Right atrium auricular region (tissue), 2 donors: ENCODE measurements around the gene AKR7A2. TPM values are rescaled to one million over a fixed set of nuclear protein-coding genes. Genes with fewer than 3 reads are reported as not detected.

Experiments used
- DNase-seq: peaks from one replicate; pipeline ENCODE4 v3.0.0-alpha.2; 2019; ENCODE audit warnings: low spot score
- H3K27ac ChIP-seq, 2 donors: fragments of 200-600 bp; sonication (generic); 1 replicate in 1 of 2; 2 replicates in 1 of 2; pipeline ENCODE4 v1.5.1; 2016 to 2019
- H3K27me3 ChIP-seq, 2 donors: fragments of 200-600 bp; sonication (generic); one replicate each; pipeline versions ENCODE4 v1.5.1 to v1.6.0; 2017 to 2019
- H3K36me3 ChIP-seq: fragments of 200-600 bp; sonication (generic); one replicate; pipeline ENCODE4 v1.5.1; 2016
- H3K4me1 ChIP-seq, 2 donors: fragments of 200-600 bp; sonication (generic); one replicate each; pipeline versions ENCODE4 v1.5.1 to v1.6.0; 2017 to 2019
- H3K4me3 ChIP-seq, 2 donors: fragments of 200-600 bp; sonication (generic); 1 replicate in 1 of 2; 2 replicates in 1 of 2; pipeline ENCODE4 v1.5.1; 2017 to 2019; ENCODE audit warnings: mild to moderate bottlenecking in 1 of 2, moderate library complexity in 1 of 2
- H3K9me3 ChIP-seq, 2 donors: fragments of 200-600 bp; sonication (generic); one replicate each; pipeline ENCODE4 v1.5.1; 2019
- CTCF ChIP-seq, 2 donors: fragments of 200-600 bp; sonication (generic); IDR thresholded peaks; one replicate each; pipeline ENCODE4 v1.5.1; 2019; ENCODE audit warnings: antibody characterized with exemption in 2 of 2
- total RNA-seq, 2 donors: library from RNA; depleted of rRNA; stranded (reverse); fragments of >200 nt; gene quantifications; one replicate each; pipeline ENCODE4 v1.1.0, GENCODE V29; 2016

AKR7A2 gene
- total RNA-seq, 2 donors from 2014 or later: 51.1 to 69.3 TPM

GRCh38 chr1:19351873-19352272 is 39.9 kb upstream of the AKR7A2 start:
- Histone ChIP-seq H3K4me3 (no peak overlapping the region), H3K27ac (no peak overlapping the region), H3K9me3 (no peaks in the 10 kb centered on the region), H3K4me1 (no peaks in the 10 kb centered on the region), H3K27me3 (no peaks in the 10 kb centered on the region), H3K36me3 (peaks cover 64% of the 10 kb centered on the region)
- no peak for DNase-seq
- TF ChIP-seq CTCF (IDR thresholded peaks at IDR 0.05): no peak

GRCh38 chr1:19350566-19350965 is 38.6 kb upstream of the AKR7A2 start:
- Histone ChIP-seq H3K27me3 (no peaks in the 10 kb centered on the region), H3K9me3 (no peaks in the 10 kb centered on the region), H3K36me3 (peaks cover 57% of the 10 kb centered on the region), H3K4me1 (no peaks in the 10 kb centered on the region), H3K4me3 (no peak overlapping the region), H3K27ac (no peak overlapping the region)
- TF ChIP-seq CTCF (IDR thresholded peaks at IDR 0.05): no peak
- DNase-seq: no peak

GRCh38 chr1:19349999-19350398 is 38.1 kb upstream of the AKR7A2 start:
- H3K9me3 ChIP-seq: no peaks in the 10 kb centered on the region
- no peak for TF ChIP-seq CTCF (IDR thresholded peaks at IDR 0.05)
- H3K27me3 ChIP-seq: no peaks in the 10 kb centered on the region
- DNase-seq: no peak
- no peak overlapping the region for H3K4me3 ChIP-seq
- peaks cover 57% of the 10 kb centered on the region for H3K36me3 ChIP-seq
- no peak overlapping the region for H3K27ac ChIP-seq
- peaks cover 0 to under 1% of the 10 kb centered on the region in 2 donors for H3K4me1 ChIP-seq

- H3K27me3 ChIP-seq: no peaks in the 10 kb centered on the region
- no peak overlapping the region for H3K4me3 ChIP-seq
- H3K36me3 ChIP-seq: peaks cover 57% of the 10 kb centered on the region
- no peak overlapping the region for H3K27ac ChIP-seq
- H3K9me3 ChIP-seq: no peaks in the 10 kb centered on the region
- DNase-seq: no peak
- TF ChIP-seq CTCF (IDR thresholded peaks at IDR 0.05): no peak
- peaks cover 0 to 14% of the 10 kb centered on the region in 2 donors for H3K4me1 ChIP-seq
These were observed 36.7 kb upstream of the AKR7A2 start for GRCh38 chr1:19348441-19349198.

GRCh38 chr1:19347533-19348172 is 35.7 kb upstream of the AKR7A2 start:
- Histone ChIP-seq H3K27ac (no peak overlapping the region), H3K9me3 (no peaks in the 10 kb centered on the region), H3K27me3 (no peaks in the 10 kb centered on the region), H3K4me3 (no peak overlapping the region), H3K36me3 (peaks cover 57% of the 10 kb centered on the region), H3K4me1 (peaks cover 0 to 14% of the 10 kb centered on the region in 2 donors)
- TF ChIP-seq CTCF (IDR thresholded peaks at IDR 0.05): no peak
- no peak for DNase-seq
